ENCODE data around the gene PPP1R1C.

PPP1R1C gene

GRCh38 chr2:181972431-181973170, 13.1 kb upstream of the PPP1R1C start:
- no peak for FAIRE-seq

GRCh38 chr2:181973171-181973783, 12.4 kb upstream of the PPP1R1C start:
- FAIRE-seq = no peak

DNA sequence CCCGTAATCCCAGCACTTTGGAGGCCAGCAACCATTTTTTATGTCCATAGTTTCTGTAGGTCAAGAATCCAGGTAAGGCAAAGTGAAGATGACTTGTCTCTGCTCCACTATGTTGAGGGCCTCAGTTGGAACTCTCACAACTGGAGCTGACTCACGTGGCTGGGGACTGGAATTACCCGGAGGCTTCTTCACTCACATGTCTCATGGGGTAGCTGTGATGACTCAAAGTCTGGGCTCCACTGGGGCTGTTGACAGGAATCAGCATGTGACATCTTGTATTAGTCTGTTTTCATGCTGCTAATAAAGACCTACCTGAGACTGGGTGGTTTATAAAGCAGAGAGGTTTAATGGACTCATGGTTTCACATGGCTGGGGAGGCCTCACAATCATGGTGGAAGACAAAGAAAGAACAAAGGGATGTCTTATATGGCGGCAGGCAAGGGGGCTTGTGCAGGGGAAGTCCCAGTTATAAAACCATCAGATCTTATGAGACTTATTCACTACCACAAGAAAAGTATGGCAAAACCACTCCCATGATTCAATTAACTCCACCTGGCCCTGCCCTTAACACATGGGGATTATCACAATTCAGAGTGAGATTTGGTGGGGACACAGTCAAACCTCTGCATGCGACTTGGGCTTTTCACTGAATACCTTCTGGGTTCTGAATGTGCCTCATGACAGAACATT, 7.8 kb upstream of the PPP1R1C start:
- no peak for FAIRE-seq

DNA sequence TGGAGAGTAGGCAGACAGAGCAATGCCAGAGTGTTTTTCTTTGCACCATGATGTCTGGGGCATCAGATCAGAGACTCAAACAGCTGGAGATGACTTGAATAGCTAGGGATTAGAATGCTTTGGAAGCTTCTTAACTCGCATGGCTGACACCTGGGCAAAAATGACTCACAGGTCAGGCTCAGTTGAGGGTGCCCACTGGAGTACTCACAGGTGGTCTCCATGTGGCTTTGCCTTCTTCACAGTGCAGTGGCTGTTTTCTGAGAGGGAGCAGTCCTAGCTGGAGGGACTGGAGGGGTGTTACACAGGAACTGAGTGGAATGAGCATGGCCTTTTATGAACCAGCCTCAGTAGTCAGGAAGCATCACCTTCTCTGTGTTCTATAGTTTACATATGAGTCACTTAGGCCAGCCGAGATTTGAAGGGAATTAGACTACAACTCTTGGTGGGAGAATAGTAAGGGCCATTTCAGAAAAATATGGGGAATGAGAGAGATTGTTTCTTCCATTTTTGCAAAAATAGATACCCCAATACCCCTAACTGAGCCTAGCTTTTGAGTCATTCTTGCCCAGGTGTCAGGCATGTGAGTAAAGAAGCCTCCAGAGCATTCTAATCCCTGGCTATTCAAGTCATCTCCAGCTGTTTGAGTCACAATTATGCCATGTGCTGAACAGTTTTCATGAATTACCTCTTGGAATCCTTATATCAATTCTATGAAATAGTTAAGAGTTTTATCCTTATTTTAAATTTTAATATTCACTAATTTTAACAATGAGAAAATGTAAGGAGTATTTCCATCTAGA, 7.1 kb upstream of the PPP1R1C start:
- FAIRE-seq = no peak

DNA sequence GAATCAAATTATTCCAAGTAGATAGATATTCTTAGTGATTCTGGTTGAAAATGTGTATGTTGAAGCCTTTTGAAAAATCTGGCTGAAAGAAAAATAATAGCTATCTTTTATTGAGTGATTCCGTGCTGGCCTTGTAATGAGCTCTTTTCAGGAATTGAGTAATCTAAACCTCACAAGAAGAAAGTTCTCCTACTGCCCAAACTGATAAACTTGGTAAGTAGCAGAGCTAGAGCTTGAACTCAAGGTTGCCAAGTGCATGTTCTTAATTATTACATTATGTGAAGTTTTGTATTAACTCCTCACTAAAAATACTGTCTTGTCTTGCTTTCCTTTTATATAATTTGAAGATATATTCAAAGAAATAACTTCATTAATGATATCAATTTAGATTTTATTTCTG, 1.6 kb upstream of the PPP1R1C start:
- no peak for FAIRE-seq

- no peak for FAIRE-seq
Observed at GRCh38 chr2:181984814-181985631, 630 bp upstream of the PPP1R1C start.

- FAIRE-seq = no peak
Observed at GRCh38 chr2:181988154-181988924, 2.7 kb downstream of the PPP1R1C start.

- no peak for FAIRE-seq
Observed at GRCh38 chr2:181989099-181989498, 3.4 kb downstream of the PPP1R1C start.

GRCh38 chr2:181991171-181991885, 5.7 kb downstream of the PPP1R1C start:
- FAIRE-seq = no peak

DNA sequence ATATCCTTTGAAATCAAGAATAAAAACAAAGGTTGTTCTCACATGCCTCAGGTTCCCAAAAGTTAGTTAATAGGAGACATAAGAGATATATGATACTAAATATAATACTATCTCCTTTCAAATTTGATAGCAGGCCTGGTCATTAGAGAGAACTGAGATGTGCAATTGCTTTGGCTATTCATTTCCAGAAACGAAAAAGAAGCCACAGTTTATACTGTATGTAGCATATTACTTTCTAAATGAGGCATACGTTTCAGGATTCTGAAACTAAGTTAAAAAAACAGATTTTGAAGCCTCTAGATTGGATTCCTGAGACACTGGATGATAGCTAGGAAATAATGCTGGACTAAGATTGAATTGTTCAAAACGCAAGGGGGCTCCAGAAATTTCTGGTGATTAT, 7.1 kb downstream of the PPP1R1C start:
- FAIRE-seq = no peak

DNA sequence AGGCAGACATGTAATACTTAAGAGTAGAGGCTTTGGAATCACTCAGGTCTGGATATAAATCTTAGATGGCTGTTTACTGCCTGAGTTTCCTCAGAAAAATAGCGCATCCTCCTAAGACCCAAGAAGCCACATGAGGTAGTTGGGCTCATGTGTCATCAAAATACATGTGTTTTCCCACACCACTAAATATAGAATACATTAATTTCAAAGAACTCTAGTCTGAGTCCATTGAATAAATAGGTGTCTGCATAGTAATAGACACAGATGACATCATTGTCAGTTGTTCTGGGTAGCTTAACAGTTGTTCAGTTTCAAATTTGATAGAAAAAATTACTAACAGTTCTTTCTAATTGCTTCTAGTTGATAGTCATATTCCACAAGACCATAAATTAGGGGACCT, 9.6 kb downstream of the PPP1R1C start:
- no peak for FAIRE-seq

DNA sequence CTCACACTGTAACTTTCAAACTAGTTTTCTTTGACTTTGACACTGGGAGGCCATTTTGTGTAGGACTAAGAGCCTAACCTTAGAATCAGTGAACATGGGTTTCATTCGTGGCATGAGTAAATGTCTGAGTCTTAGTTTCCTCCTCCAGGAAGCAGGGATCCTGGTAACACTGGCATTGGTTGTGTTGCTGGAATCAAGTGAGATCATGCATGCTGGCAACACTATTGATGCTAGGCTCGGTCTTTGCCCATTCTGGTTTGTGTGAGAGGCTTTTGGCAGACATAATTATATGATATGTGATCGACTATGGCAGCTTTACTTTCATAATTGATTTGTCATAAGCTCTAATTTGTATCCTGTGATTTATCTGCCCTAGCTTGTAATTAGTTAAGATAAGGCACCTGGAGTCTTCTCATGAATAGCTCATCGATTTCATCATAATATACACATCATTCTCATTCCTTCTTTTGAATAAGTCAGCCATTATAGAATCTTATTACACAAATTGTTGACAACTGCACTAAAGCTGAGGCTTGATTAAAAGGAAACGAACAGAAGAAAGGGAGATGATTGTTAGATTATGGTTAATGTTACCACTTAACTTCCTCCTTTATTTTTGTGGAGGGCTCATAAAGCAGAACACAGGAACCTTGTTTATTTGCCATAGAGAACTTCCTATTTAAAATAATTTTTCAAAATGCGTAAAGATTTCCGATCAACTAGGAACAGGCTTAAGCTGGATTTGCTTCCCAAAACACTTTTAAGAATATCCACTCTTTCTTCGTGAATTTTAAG, 12.6 kb downstream of the PPP1R1C start:
- FAIRE-seq = no peak

GRCh38 chr2:181998891-181999654, 13.4 kb downstream of the PPP1R1C start:
- no peak for FAIRE-seq

- FAIRE-seq = no peak
Observed at GRCh38 chr2:181999911-182000310, 14.3 kb downstream of the PPP1R1C start.

GRCh38 chr2:182004945-182005520, 19.4 kb downstream of the PPP1R1C start:
- FAIRE-seq = no peak

DNA sequence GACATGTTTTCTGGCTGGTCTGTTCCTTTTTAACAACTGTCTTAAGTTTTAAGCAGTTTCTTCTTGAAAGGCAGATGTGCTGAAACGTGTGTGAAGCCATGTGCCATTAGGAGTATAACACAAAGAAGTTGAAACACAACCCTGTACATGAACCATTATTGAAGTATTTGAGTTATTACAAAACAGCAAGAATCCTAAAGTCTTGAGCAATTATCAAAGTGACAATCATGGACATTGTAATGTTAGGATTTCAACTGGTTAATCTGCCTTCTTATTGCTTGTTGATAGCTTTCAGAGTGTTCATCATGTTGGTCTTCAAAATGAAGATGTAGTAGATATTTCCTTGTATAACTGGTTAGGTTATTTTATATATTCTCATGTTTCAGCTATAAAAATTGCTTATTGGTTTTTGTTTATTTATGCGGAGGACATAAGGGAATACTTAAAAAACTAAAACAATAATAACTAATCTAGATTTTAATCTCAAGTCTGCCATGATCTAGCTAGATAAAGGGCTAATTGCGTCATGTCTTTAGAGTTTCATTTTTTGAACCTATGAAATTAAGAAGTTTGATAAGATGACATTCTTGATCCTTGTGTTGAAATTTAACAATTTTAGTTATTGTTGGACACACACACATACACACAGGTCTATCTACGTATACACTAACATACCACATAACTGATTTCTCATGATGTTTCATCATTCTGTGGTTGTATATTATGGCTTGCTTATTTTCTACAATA, 21.1 kb downstream of the PPP1R1C start:
- no peak for FAIRE-seq

- FAIRE-seq = no peak
Observed at GRCh38 chr2:182014284-182014683, 28.6 kb downstream of the PPP1R1C start.
